Measurements from ENCODE around the gene SUSD4. TPM values are rescaled to one million over a fixed set of nuclear protein-coding genes. Genes with fewer than 3 reads are reported as not detected.

Gene SUSD4
- polyA plus RNA-seq, 2 of the 4 experiments (the other 2 are of a cell fraction): 0.61 to 0.85 TPM

DNA sequence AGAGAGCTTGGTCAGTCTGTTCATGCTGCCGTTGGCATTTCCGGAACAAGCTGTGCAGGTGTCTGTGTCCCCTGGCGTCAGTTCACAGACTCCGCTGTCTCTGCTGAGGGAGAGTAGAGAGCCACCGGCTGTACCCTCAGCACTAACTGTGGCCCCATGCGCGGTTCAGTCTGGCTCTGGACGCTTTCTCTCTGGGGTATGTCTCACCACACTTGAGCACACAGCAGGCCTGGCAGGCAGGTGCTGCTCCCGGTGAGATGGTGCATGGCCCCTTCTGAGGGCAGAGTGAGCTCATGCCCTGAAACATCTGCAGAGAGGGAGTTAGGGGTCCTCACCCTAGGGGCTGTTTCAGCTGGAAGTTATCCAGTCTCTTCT is 161.0 kb downstream of the SUSD4 start:
- WGBS (ENCODE audit: missing lambda C conversion rate): 93% methylated on average over 3 of the region's 9 CpGs
- ChIA-PET POLR2A (no interaction called here), CTCF (interaction anchor here (1.2 to 1.6 kb wide), 2 partner anchors 44 to 69 kb away, joined by 3 to 4 read pairs; no protein-coding TSS in a partner anchor)
- Histone ChIP-seq H3K4me1 (no peaks in the 10 kb centered on the region), H3K4me2 (no peak overlapping the region), H3K27ac (no peak overlapping the region), H3K9me3 (no peaks in the 10 kb centered on the region), H3K4me3 (no peak overlapping the region)
- DNase-seq (ENCODE audit: low read depth in 1 of 2, low spot score in 1 of 2) (no peak), FAIRE-seq (no peak), ATAC-seq (no peak)
- no peak for TF ChIP-seq ZFP36 (IDR thresholded peaks at IDR 0.05; ENCODE audit: borderline replicate concordance, partially characterized antibody)
- no peak for TF ChIP-seq EP300 (IDR thresholded peaks at IDR 0.05)
- TF ChIP-seq, protein P1, sequence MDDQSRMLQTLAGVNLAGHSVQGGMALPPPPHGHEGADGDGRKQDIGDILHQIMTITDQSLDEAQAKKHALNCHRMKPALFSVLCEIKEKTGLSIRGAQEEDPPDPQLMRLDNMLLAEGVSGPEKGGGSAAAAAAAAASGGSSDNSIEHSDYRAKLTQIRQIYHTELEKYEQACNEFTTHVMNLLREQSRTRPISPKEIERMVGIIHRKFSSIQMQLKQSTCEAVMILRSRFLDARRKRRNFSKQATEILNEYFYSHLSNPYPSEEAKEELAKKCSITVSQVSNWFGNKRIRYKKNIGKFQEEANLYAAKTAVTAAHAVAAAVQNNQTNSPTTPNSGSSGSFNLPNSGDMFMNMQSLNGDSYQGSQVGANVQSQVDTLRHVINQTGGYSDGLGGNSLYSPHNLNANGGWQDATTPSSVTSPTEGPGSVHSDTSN (IDR thresholded peaks at IDR 0.05): no peak
- no peak for TF ChIP-seq FOSB (CRISPR knock-in tag; IDR thresholded peaks at IDR 0.05)
- no peak for TF ChIP-seq FOXS1 (CRISPR knock-in tag; IDR thresholded peaks at IDR 0.05)
- TF ChIP-seq ZC3H11A (IDR thresholded peaks at IDR 0.05): no peak
- TF ChIP-seq HES2 (IDR thresholded peaks at IDR 0.05): no peak
- no peak for TF ChIP-seq ZNF302 (CRISPR knock-in tag; IDR thresholded peaks at IDR 0.05)
- TF ChIP-seq TP53 (CRISPR knock-in tag; IDR thresholded peaks at IDR 0.05): no peak
- no peak for TF ChIP-seq EHMT2 (IDR thresholded peaks at IDR 0.05; ENCODE audit: low read depth)
- TF ChIP-seq MAZ (IDR thresholded peaks at IDR 0.05; ENCODE audit: borderline replicate concordance, low read depth, low read length): no peak

- ATAC-seq (no peak; a peak in 1 of 6 replicates), FAIRE-seq (no peak), DNase-seq (ENCODE audit: low read depth in 1 of 2, low spot score in 1 of 2) (no peak)
- WGBS (ENCODE audit: missing lambda C conversion rate): 51% methylated on average over 13 of the region's 13 CpGs
- ChIA-PET POLR2A (no interaction called here), CTCF (interaction anchor here (1.2 to 1.6 kb wide), 2 partner anchors 44 to 69 kb away, joined by 3 to 4 read pairs; no protein-coding TSS in a partner anchor)
- no peaks in the 10 kb centered on the region for H3K4me1 ChIP-seq
- TF ChIP-seq ATOH8 (CRISPR knock-in tag; IDR thresholded peaks at IDR 0.05; ENCODE audit: low read depth) (no peak), EHMT2 (IDR thresholded peaks at IDR 0.05; ENCODE audit: low read depth) (no peak), MYC (IDR thresholded peaks at IDR 0.05; ENCODE audit: borderline replicate concordance, low read length) (no peak), CHD2 (IDR thresholded peaks at IDR 0.05; ENCODE audit: low read length, partially characterized antibody) (no peak), JUNB (IDR thresholded peaks at IDR 0.05) (no peak), FOXS1 (CRISPR knock-in tag; IDR thresholded peaks at IDR 0.05) (no peak), KDM5A (IDR thresholded peaks at IDR 0.05) (no peak), MAX (IDR thresholded peaks at IDR 0.05) (no peak), HES2 (IDR thresholded peaks at IDR 0.05) (no peak), EP300 (IDR thresholded peaks at IDR 0.05) (no peak), CBX8 (IDR thresholded peaks at IDR 0.05) (no peak), ZNF302 (CRISPR knock-in tag; IDR thresholded peaks at IDR 0.05) (no peak), MAFK (IDR thresholded peaks at IDR 0.05; ENCODE audit: partially characterized antibody) (no peak), JUN (IDR thresholded peaks at IDR 0.05) (no peak), REST (IDR thresholded peaks at IDR 0.05) (no peak), CHD4 (IDR thresholded peaks at IDR 0.05; ENCODE audit: borderline replicate concordance) (no peak)
- TF ChIP-seq, protein P2, sequence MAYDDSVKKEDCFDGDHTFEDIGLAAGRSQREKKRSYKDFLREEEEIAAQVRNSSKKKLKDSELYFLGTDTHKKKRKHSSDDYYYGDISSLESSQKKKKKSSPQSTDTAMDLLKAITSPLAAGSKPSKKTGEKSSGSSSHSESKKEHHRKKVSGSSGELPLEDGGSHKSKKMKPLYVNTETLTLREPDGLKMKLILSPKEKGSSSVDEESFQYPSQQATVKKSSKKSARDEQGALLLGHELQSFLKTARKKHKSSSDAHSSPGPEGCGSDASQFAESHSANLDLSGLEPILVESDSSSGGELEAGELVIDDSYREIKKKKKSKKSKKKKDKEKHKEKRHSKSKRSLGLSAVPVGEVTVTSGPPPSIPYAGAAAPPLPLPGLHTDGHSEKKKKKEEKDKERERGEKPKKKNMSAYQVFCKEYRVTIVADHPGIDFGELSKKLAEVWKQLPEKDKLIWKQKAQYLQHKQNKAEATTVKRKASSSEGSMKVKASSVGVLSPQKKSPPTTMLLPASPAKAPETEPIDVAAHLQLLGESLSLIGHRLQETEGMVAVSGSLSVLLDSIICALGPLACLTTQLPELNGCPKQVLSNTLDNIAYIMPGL (CRISPR knock-in tag; IDR thresholded peaks at IDR 0.05; ENCODE audit: borderline replicate concordance): no peak
- TF ChIP-seq, protein P3, sequence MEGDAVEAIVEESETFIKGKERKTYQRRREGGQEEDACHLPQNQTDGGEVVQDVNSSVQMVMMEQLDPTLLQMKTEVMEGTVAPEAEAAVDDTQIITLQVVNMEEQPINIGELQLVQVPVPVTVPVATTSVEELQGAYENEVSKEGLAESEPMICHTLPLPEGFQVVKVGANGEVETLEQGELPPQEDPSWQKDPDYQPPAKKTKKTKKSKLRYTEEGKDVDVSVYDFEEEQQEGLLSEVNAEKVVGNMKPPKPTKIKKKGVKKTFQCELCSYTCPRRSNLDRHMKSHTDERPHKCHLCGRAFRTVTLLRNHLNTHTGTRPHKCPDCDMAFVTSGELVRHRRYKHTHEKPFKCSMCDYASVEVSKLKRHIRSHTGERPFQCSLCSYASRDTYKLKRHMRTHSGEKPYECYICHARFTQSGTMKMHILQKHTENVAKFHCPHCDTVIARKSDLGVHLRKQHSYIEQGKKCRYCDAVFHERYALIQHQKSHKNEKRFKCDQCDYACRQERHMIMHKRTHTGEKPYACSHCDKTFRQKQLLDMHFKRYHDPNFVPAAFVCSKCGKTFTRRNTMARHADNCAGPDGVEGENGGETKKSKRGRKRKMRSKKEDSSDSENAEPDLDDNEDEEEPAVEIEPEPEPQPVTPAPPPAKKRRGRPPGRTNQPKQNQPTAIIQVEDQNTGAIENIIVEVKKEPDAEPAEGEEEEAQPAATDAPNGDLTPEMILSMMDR (IDR thresholded peaks at IDR 0.05): no peak
- no peaks in the 10 kb centered on the region for H3K9me3 ChIP-seq
- no peak overlapping the region for H3K4me3 ChIP-seq
- H3K4me2 ChIP-seq: no peak overlapping the region
- no peak overlapping the region for H3K27ac ChIP-seq
Observed at GRCh38 chr1:223202376-223203033, 161.5 kb downstream of the SUSD4 start.

All from A549 (cell line).